PC-3 (cell line): ENCODE data around the gene CD300C. TPM values are rescaled to one million over a fixed set of nuclear protein-coding genes. Genes with fewer than 3 reads are reported as not detected.

Experiments
- ATAC-seq: fragments of 200-7000 bp; cut with Tn5 transposase; 2 replicates; pipeline ENCODE4 v1.9.1; 2020; ENCODE audit warnings: mild to moderate bottlenecking, moderate library complexity
- BruUV-seq: library from RNA; stranded (reverse); fragments of 400-500 nt; replicated peaks from 2 replicates; lab custom pipeline; 2021; lab: Mats Ljungman, UMichigan
- CTCF ChIA-PET: fragments of 300-600 bp; sonication (Branson Sonifier 250); formaldehyde crosslinking; loops from one replicate; lab custom pipeline; 2022; ENCODE audit warnings: antibody characterized with exemption; lab: Charles Lee
- POLR2A ChIA-PET: fragments of 300-600 bp; sonication (Branson Sonifier 250); formaldehyde crosslinking; loops from one replicate; lab custom pipeline; 2022; ENCODE audit warnings: antibody characterized with exemption; ENCODE audit not compliant: unreplicated experiment; lab: Charles Lee
- DNase-seq: peaks from one replicate; pipeline ENCODE4 v3.0.0-alpha.2; 2015
- H2AFZ ChIP-seq: fragments of 300-600 bp; sonication (generic); 2 replicates; pipeline ENCODE4 v1.6.0; 2016; ENCODE audit warnings: antibody characterized with exemption, low read length
- H3F3A ChIP-seq: fragments of 300-600 bp; sonication (generic); one replicate; pipeline ENCODE4 v1.6.0; 2017; ENCODE audit warnings: antibody characterized with exemption, low read length, control low read depth, mild to moderate bottlenecking; ENCODE audit not compliant: unreplicated experiment
- H3K27ac ChIP-seq: fragments of 300-600 bp; sonication (generic); 2 replicates; pipeline ENCODE4 v1.5.1; 2016; ENCODE audit warnings: mild to moderate bottlenecking, low read length
- H3K27me3 ChIP-seq: fragments of 300-600 bp; sonication (generic); 2 replicates; pipeline ENCODE4 v1.6.1; 2016; ENCODE audit warnings: low read length, mixed read lengths
- H3K36me3 ChIP-seq: fragments of 300-600 bp; sonication (generic); 2 replicates; pipeline ENCODE4 v1.6.1; 2016; ENCODE audit warnings: low read depth, mixed run types, low read length, mixed read lengths
- H3K4me1 ChIP-seq: fragments of 300-600 bp; sonication (generic); 2 replicates; pipeline ENCODE4 v1.5.1; 2016; ENCODE audit warnings: low read length; ENCODE audit not compliant: insufficient read depth
- H3K4me2 ChIP-seq: fragments of 300-600 bp; sonication (generic); 2 replicates; pipeline ENCODE4 v1.6.0; 2016; ENCODE audit warnings: low read length
- H3K4me3 ChIP-seq: fragments of 300-600 bp; sonication (generic); 2 replicates; pipeline ENCODE4 v1.5.1; 2016; ENCODE audit warnings: mild to moderate bottlenecking, low read length, mixed read lengths
- H3K79me2 ChIP-seq: fragments of 300-600 bp; sonication (generic); 2 replicates; pipeline ENCODE4 v1.6.1; 2017; ENCODE audit warnings: low read length, mixed read lengths
- H3K9ac ChIP-seq: fragments of 300-600 bp; sonication (generic); 2 replicates; pipeline ENCODE4 v1.6.0; 2016; ENCODE audit warnings: mild to moderate bottlenecking, low read length
- H3K9me2 ChIP-seq: fragments of 300-600 bp; sonication (generic); replicated peaks from 2 replicates; pipeline ENCODE4 v1.6.1; 2016; ENCODE audit warnings: mixed run types, low read length, mixed read lengths
- H3K9me3 ChIP-seq: fragments of 300-600 bp; sonication (generic); 2 replicates; pipeline ENCODE4 v1.6.1; 2016; ENCODE audit warnings: low read length, mixed read lengths
- H4K20me1 ChIP-seq: fragments of 300-600 bp; sonication (generic); 2 replicates; pipeline ENCODE4 v1.6.1; 2016; ENCODE audit warnings: low read length, mixed read lengths
- CTCF ChIP-seq: fragments of 300-600 bp; sonication (generic); conservative IDR thresholded peaks from 2 replicates; pipeline ENCODE4 v1.5.1; 2017; ENCODE audit warnings: antibody characterized with exemption, low read depth, mild to moderate bottlenecking, low read length
- EZH2 ChIP-seq: fragments of 300-600 bp; sonication (generic); IDR thresholded peaks from one replicate; pipeline ENCODE4 v1.6.1; 2017; ENCODE audit warnings: antibody characterized with exemption, mild to moderate bottlenecking, low read length; ENCODE audit not compliant: unreplicated experiment
- EZH2phosphoT487 ChIP-seq: fragments of 300-600 bp; sonication (generic); IDR thresholded peaks from 2 replicates; pipeline ENCODE4 v1.6.1; 2018; ENCODE audit warnings: mild to moderate bottlenecking, antibody characterized with exemption, low read length, borderline replicate concordance
- intact Hi-C: fragments of 100-400 bp; cut with micrococcal nuclease; formaldehyde crosslinking; loops from 2 replicates; pipeline ENCODE4 v1.9.0; 2023
- total RNA-seq: library from RNA; depleted of rRNA; stranded (reverse); fragments of >200 nt; gene quantifications from 2 replicates; pipeline ENCODE4 v1.2.3, GENCODE V29; 2014

Gene CD300C
- total RNA-seq, 1 experiment from 2014 or later, result not detected

GRCh38 chr17:74541176-74542111 lies 4.5 kb downstream of the CD300C start:
- no peak for ATAC-seq
- no peak overlapping the region for H3K4me2 ChIP-seq
- CTCF ChIA-PET, result no interaction called here

GRCh38 chr17:74539281-74539820 lies 6.6 kb downstream of the CD300C start:
- ATAC-seq (no peak), DNase-seq (no peak)
- no TSS peak for BruUV-seq
- H3K36me3 ChIP-seq, result no peaks in the 10 kb centered on the region
- POLR2A ChIA-PET, result no interaction called here
- no peak overlapping the region for H3K9ac ChIP-seq
- no peaks in the 10 kb centered on the region for H4K20me1 ChIP-seq
- CTCF ChIA-PET, result no interaction called here
- no peak overlapping the region for H3K27ac ChIP-seq
- no peak overlapping the region for H2AFZ ChIP-seq
- peaks cover 64% of the 10 kb centered on the region for H3K27me3 ChIP-seq
- H3K79me2 ChIP-seq, result no peaks in the 10 kb centered on the region
- no peaks in the 10 kb centered on the region for H3K9me2 ChIP-seq
- no peak overlapping the region for H3K4me3 ChIP-seq
- H3F3A ChIP-seq, result no peaks in the 10 kb centered on the region
- TF ChIP-seq EZH2 (no peak), CTCF (no peak), EZH2phosphoT487 (no peak)
- peaks cover 7% of the 10 kb centered on the region; the same call in 1 of the 2 replicates for H3K9me3 ChIP-seq
- intact Hi-C loops, result no loop called here
- no peaks in the 10 kb centered on the region for H3K4me1 ChIP-seq
- H3K4me2 ChIP-seq, result no peak overlapping the region

More at GRCh38 chr17:74541176-74542111, 4.5 kb downstream of the CD300C start:
- H3K79me2 ChIP-seq, result no peaks in the 10 kb centered on the region
- no peak overlapping the region for H3K4me3 ChIP-seq
- intact Hi-C loops, result no loop called here
- no peak for TF ChIP-seq EZH2
- TF ChIP-seq EZH2phosphoT487, result no peak
- no peak for TF ChIP-seq CTCF
- BruUV-seq, result no TSS peak
- H3F3A ChIP-seq, result no peaks in the 10 kb centered on the region
- H3K9ac ChIP-seq, result no peak overlapping the region
- H4K20me1 ChIP-seq, result no peaks in the 10 kb centered on the region
- no peak overlapping the region for H3K27ac ChIP-seq
- POLR2A ChIA-PET, result no interaction called here
- H3K4me1 ChIP-seq, result no peaks in the 10 kb centered on the region
- no peaks in the 10 kb centered on the region for H3K36me3 ChIP-seq
- no peak for DNase-seq
- H3K9me2 ChIP-seq, result no peaks in the 10 kb centered on the region
- peaks cover 49% of the 10 kb centered on the region for H3K27me3 ChIP-seq
- no peaks in the 10 kb centered on the region for H3K9me3 ChIP-seq
- H2AFZ ChIP-seq, result no peak overlapping the region
